Esophagus squamous epithelium (tissue), 5 donors: Measurements from ENCODE around the gene LYPLA2. TPM values are rescaled to one million over a fixed set of nuclear protein-coding genes. Genes with fewer than 3 reads are reported as not detected.

Experiments
- DNase-seq: peaks from one replicate; lab custom pipeline; 2025; lab: John Stamatoyannopoulos, UW
- H3K27ac ChIP-seq, 4 donors: fragments of 200-600 bp; sonication (generic); one replicate each; pipeline ENCODE4 v1.5.1; 2016 to 2019; ENCODE audit warnings: mild to moderate bottlenecking in 1 of 4
- H3K27me3 ChIP-seq, 4 donors: fragments of 200-600 bp; sonication (generic); 1 replicate in 3 of 4; 2 replicates in 1 of 4; pipeline versions ENCODE4 v1.5.1 to v1.6.0; 2017 to 2021; ENCODE audit warnings: antibody characterized with exemption in 1 of 4
- H3K36me3 ChIP-seq, 3 donors: fragments of 200-600 bp; sonication (generic); one replicate each; pipeline ENCODE4 v1.5.1; 2016 to 2019
- H3K4me1 ChIP-seq, 3 donors: fragments of 200-600 bp; sonication (generic); one replicate each; pipeline ENCODE4 v1.5.1; 2017 to 2019
- H3K4me3 ChIP-seq, 4 donors: fragments of 200-600 bp; sonication (generic); 1 replicate in 3 of 4; 2 replicates in 1 of 4; pipeline ENCODE4 v1.5.1; 2016 to 2019; ENCODE audit warnings: mild to moderate bottlenecking in 2 of 4, moderate library complexity in 1 of 4
- H3K9me3 ChIP-seq, 3 donors: fragments of 200-600 bp; sonication (generic); one replicate each; pipeline ENCODE4 v1.5.1; 2016 to 2019
- CTCF ChIP-seq, 6 experiments: fragments of 450-650 bp in 4 of 6; fragments of 200-600 bp in 2 of 6; sonication (generic) in 2 of 6; IDR thresholded peaks; one replicate each; pipeline ENCODE4 v1.5.1; 2016 to 2019; ENCODE audit warnings: antibody characterized with exemption in 6 of 6, mild to moderate bottlenecking in 4 of 6, moderate library complexity in 4 of 6
- POLR2A ChIP-seq, 4 donors: fragments of 450-650 bp; IDR thresholded peaks; one replicate each; pipeline ENCODE4 v1.6.1; 2017; ENCODE audit warnings: antibody characterized with exemption in 4 of 4, mild to moderate bottlenecking in 4 of 4, moderate library complexity in 3 of 4
- WGBS, 2 donors: methylation state at CpG; one replicate each; pipeline ENCODE4 v1.1.5; 2018; 5-methylcytosine and 5-hydroxymethylcytosine counted together
- intact Hi-C: fragments of 100-400 bp; cut with DNase I; formaldehyde crosslinking; loops from one replicate; pipeline ENCODE4 v1.15.0; 2022
- total RNA-seq, 4 donors: library from RNA; depleted of rRNA; stranded (reverse); fragments of >200 nt; gene quantifications; one replicate each; pipeline ENCODE4 v1.1.0, GENCODE V29; 2016
- donor health status: DM: yes; HTN: yes; CAD: no.

LYPLA2 gene
- total RNA-seq, 4 donors from 2014 or later = 51.9 to 75.5 (median 64.4) TPM

- H3K36me3 ChIP-seq = peaks cover 7 to 68% (median 14%) of the 10 kb centered on the region in 3 donors
These were observed 2.2 kb upstream of the LYPLA2 start for GRCh38 chr1:23788695-23789094.

GRCh38 chr1:23791516-23792047, 637 bp downstream of the LYPLA2 start:
- no peak for DNase-seq

More at GRCh38 chr1:23788695-23789094, 2.2 kb upstream of the LYPLA2 start:
- no peaks in the 10 kb centered on the region for H3K9me3 ChIP-seq
- 77 to 89% methylated on average over 3 of the region's 3 CpGs for WGBS, 2 donors
- no peak overlapping the region for H3K4me3 ChIP-seq
- no peak for DNase-seq
- H3K4me1 ChIP-seq = peaks cover 19 to 35% (median 26%) of the 10 kb centered on the region in 3 donors
- H3K27ac ChIP-seq = no peak overlapping the region
- intact Hi-C loops = no loop called here
- no peak for TF ChIP-seq CTCF (IDR thresholded peaks at IDR 0.05)
- no peak for TF ChIP-seq POLR2A (IDR thresholded peaks at IDR 0.05)
- H3K27me3 ChIP-seq = no peaks in the 10 kb centered on the region

GRCh38 chr1:23792151-23792945, 1.4 kb downstream of the LYPLA2 start:
- Histone ChIP-seq H3K4me3 (peak overlapping the region; percentile 52 to 93 (median 78)), H3K27ac (peak overlapping the region; percentile 80 to 90 (median 85)), H3K27me3 (no peaks in the 10 kb centered on the region), H3K4me1 (peaks cover 20 to 50% (median 26%) of the 10 kb centered on the region in 3 donors), H3K36me3 (peaks cover 12 to 68% (median 23%) of the 10 kb centered on the region in 3 donors), H3K9me3 (no peaks in the 10 kb centered on the region)
- intact Hi-C loops = no loop called here
- WGBS, 2 donors = 60% methylated on average over 1 of the region's 19 CpGs; no CpG with 5 or more reads in 1 of the 2 donors
- TF ChIP-seq CTCF (IDR thresholded peaks at IDR 0.05) = no peak
- TF ChIP-seq POLR2A (IDR thresholded peaks at IDR 0.05) = no peak
- no peak for DNase-seq

More at GRCh38 chr1:23791516-23792047, 637 bp downstream of the LYPLA2 start:
- TF ChIP-seq CTCF (IDR thresholded peaks at IDR 0.05) (peak in 1 of 6 experiments; percentile 18), POLR2A (IDR thresholded peaks at IDR 0.05) (no peak)
- H3K4me3 ChIP-seq = peak overlapping the region; percentile 52 to 93 (median 78)
- intact Hi-C loops = no loop called here
- H3K36me3 ChIP-seq = peaks cover 16 to 68% (median 19%) of the 10 kb centered on the region in 3 donors
- H3K27ac ChIP-seq = peak overlapping the region; percentile 80 to 90 (median 85)
- H3K27me3 ChIP-seq = no peaks in the 10 kb centered on the region
- 0% methylated on average over 8 to 12 of the region's 15 CpGs for WGBS, 2 donors
- peaks cover 20 to 45% (median 26%) of the 10 kb centered on the region in 3 donors for H3K4me1 ChIP-seq
- H3K9me3 ChIP-seq = no peaks in the 10 kb centered on the region

- peaks cover 11 to 68% (median 30%) of the 10 kb centered on the region in 3 donors for H3K36me3 ChIP-seq
- H3K9me3 ChIP-seq = no peaks in the 10 kb centered on the region
- H3K27me3 ChIP-seq = no peaks in the 10 kb centered on the region
- peaks cover 21 to 58% (median 26%) of the 10 kb centered on the region in 3 donors for H3K4me1 ChIP-seq
- intact Hi-C loops = no loop called here
- 68 to 77% methylated on average over 7 to 11 of the region's 16 CpGs for WGBS, 2 donors
- DNase-seq = no peak
- H3K4me3 ChIP-seq = peak overlapping the region in 1 of 4 donors; percentile 89
- H3K27ac ChIP-seq = peak overlapping the region in 2 of 4 donors; percentile 16 to 90
- no peak for TF ChIP-seq POLR2A (IDR thresholded peaks at IDR 0.05)
- TF ChIP-seq CTCF (IDR thresholded peaks at IDR 0.05) = no peak
These were observed 2.3 kb downstream of the LYPLA2 start for GRCh38 chr1:23793018-23793781.
